ENCODE data around the gene KLHL6. TPM values are rescaled to one million over a fixed set of nuclear protein-coding genes. Genes with fewer than 3 reads are reported as not detected.

KLHL6 gene
- total RNA-seq, 2 donors from 2014 or later = 6.6 to 10.2 TPM

DNA sequence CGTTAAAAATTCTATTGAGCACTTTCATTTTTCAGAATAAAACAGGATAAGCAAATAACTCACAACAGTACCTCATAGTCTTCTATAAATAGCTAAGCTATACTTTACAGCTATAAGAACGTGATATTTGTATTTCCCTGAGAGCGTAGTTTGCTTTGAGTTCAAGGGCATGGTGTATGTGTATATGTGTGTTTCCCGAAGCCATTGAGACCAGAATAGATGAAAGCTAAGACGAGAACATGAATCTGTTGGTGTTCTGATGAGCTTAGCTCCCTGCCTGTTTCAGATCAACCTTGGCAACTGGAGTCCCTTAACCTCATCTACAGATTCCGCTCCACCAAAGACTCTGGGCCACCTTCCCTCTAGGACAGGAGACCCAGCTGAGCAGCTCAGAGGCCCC, 67.6 kb downstream of the KLHL6 start:
- Histone ChIP-seq H3K4me3 (no peak overlapping the region), H3K27me3 (replicated peaks; ENCODE audit: insufficient read depth) (no peaks in the 10 kb centered on the region), H3K27ac (no peak overlapping the region), H3K36me3 (no peaks in the 10 kb centered on the region), H3K4me1 (ENCODE audit: control insufficient read depth in 1 of 2, low read depth in 2 of 2) (peaks cover 0 to 5% of the 10 kb centered on the region in 2 donors), H3K9me3 (no peaks in the 10 kb centered on the region)
- no peak for DNase-seq (ENCODE audit: low spot score)
- no peak for ATAC-seq (ENCODE audit: insufficient number of reproducible peaks, low FRiP score, low read depth)
- TF ChIP-seq, protein P1, sequence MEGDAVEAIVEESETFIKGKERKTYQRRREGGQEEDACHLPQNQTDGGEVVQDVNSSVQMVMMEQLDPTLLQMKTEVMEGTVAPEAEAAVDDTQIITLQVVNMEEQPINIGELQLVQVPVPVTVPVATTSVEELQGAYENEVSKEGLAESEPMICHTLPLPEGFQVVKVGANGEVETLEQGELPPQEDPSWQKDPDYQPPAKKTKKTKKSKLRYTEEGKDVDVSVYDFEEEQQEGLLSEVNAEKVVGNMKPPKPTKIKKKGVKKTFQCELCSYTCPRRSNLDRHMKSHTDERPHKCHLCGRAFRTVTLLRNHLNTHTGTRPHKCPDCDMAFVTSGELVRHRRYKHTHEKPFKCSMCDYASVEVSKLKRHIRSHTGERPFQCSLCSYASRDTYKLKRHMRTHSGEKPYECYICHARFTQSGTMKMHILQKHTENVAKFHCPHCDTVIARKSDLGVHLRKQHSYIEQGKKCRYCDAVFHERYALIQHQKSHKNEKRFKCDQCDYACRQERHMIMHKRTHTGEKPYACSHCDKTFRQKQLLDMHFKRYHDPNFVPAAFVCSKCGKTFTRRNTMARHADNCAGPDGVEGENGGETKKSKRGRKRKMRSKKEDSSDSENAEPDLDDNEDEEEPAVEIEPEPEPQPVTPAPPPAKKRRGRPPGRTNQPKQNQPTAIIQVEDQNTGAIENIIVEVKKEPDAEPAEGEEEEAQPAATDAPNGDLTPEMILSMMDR (IDR thresholded peaks at IDR 0.05) = no peak

DNA sequence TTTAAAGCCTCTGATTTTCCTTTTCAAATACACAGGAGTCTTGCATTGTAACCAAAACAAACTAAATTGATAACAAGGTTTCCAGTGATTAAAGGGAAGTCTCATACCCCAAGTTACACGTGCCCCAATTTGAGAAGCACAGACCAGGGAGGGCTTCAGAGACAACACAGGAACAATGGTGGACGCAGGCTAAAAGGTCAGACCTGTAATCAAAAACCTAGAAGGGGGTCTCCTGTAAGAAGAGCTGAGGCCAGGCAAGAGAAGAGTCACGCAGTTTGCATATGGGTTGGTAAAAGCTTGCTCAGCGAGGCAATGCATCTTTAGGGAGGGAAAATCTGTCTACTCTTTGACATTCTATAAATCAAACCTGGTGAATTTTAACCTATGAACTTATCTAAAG, 68.5 kb downstream of the KLHL6 start:
- Histone ChIP-seq H3K27me3 (replicated peaks; ENCODE audit: insufficient read depth) (no peaks in the 10 kb centered on the region), H3K4me1 (ENCODE audit: control insufficient read depth in 1 of 2, low read depth in 2 of 2) (peaks cover 0 to 5% of the 10 kb centered on the region in 2 donors), H3K4me3 (no peak overlapping the region), H3K36me3 (no peaks in the 10 kb centered on the region), H3K27ac (no peak overlapping the region), H3K9me3 (no peaks in the 10 kb centered on the region)
- TF ChIP-seq, protein P1 (IDR thresholded peaks at IDR 0.05) = no peak
- ATAC-seq (ENCODE audit: insufficient number of reproducible peaks, low FRiP score, low read depth) (no peak), DNase-seq (ENCODE audit: low spot score) (no peak)

DNA sequence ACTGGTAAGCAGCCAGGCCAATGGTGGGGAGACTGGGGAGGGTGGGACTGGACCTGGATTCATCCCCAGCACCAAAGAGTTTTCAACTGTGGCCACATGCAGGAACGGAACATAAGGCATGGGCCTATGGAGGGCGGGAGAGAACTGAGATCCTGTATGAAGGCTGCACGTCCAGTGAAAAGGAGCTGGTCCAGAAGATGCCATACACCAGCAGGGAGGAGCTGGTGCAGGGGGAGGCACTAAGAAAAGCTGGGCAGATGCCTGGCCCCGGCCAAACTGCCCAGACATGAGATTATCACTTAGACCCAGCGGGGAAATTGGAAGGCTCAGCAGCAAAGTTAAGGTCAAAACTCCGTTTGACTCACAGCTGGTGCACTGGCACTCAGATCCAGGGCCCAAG, 69.0 kb downstream of the KLHL6 start:
- Histone ChIP-seq H3K4me1 (ENCODE audit: control insufficient read depth in 1 of 2, low read depth in 2 of 2) (peaks cover 0 to 5% of the 10 kb centered on the region in 2 donors), H3K27me3 (replicated peaks; ENCODE audit: insufficient read depth) (no peaks in the 10 kb centered on the region), H3K36me3 (no peaks in the 10 kb centered on the region), H3K4me3 (no peak overlapping the region), H3K9me3 (no peaks in the 10 kb centered on the region), H3K27ac (no peak overlapping the region)
- TF ChIP-seq, protein P1 (IDR thresholded peaks at IDR 0.05) = no peak
- ATAC-seq (ENCODE audit: insufficient number of reproducible peaks, low FRiP score, low read depth) (no peak), DNase-seq (ENCODE audit: low spot score) (no peak)

DNA sequence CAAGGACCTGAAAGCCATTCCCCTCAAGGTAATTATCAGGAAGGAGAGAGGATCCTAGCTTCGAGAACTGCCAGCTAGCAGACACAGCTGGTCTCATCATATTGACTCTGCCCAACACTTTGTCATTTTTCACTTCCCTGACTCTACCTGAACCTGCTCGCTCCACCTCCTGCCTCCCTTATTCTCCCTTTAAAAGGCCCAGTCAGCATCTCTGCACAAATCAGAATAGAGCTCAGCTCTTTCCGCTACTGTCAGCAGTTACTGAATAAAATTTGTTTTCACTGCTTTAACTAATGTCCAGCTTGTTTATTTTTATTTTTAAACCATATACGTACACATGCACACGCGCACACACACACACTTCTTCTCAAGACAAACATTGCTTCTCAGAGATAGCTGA, 69.9 kb downstream of the KLHL6 start:
- H3K4me3 ChIP-seq = no peak overlapping the region
- DNase-seq (ENCODE audit: low spot score) = no peak
- no peaks in the 10 kb centered on the region for H3K36me3 ChIP-seq
- H3K9me3 ChIP-seq = no peaks in the 10 kb centered on the region
- peaks cover 0 to 5% of the 10 kb centered on the region in 2 donors for H3K4me1 ChIP-seq (ENCODE audit: control insufficient read depth in 1 of 2, low read depth in 2 of 2)
- no peak for ATAC-seq (ENCODE audit: insufficient number of reproducible peaks, low FRiP score, low read depth)
- TF ChIP-seq, protein P1 (IDR thresholded peaks at IDR 0.05) = no peak
- no peaks in the 10 kb centered on the region for H3K27me3 ChIP-seq (replicated peaks; ENCODE audit: insufficient read depth)
- H3K27ac ChIP-seq = no peak overlapping the region

DNA sequence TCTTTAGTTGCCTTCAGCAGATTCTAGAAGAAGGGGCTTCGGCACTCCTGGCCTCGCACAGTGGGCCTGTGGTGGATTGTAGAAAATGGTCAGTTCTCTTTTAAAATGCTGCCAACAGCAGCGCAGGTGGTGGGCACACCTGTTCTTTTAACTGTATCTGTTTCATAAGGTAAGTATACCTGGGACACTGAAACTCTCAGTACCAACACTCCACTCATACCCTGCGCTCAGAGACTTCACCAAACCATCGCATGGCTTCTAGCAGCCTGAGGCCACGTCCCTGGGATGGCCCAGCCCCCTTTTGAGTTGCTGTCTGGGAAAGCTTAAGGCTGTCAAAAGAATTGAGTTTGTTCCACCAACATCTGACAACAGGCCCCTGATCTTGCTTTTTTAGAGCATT, 70.4 kb downstream of the KLHL6 start:
- no peaks in the 10 kb centered on the region for H3K36me3 ChIP-seq
- H3K27me3 ChIP-seq (replicated peaks; ENCODE audit: insufficient read depth) = no peaks in the 10 kb centered on the region
- no peaks in the 10 kb centered on the region for H3K9me3 ChIP-seq
- DNase-seq (ENCODE audit: low spot score) = no peak
- TF ChIP-seq, protein P1 (IDR thresholded peaks at IDR 0.05) = no peak
- peaks cover 0 to 5% of the 10 kb centered on the region in 2 donors for H3K4me1 ChIP-seq (ENCODE audit: control insufficient read depth in 1 of 2, low read depth in 2 of 2)
- H3K27ac ChIP-seq = no peak overlapping the region
- no peak overlapping the region for H3K4me3 ChIP-seq
- no peak for ATAC-seq (ENCODE audit: insufficient number of reproducible peaks, low FRiP score, low read depth)

Data from thoracic aorta (tissue), 2 donors.